Keratinocyte (primary cell): ENCODE data around the gene REV1. TPM values are rescaled to one million over a fixed set of nuclear protein-coding genes. Genes with fewer than 3 reads are reported as not detected.
"Not testable (repeated sequence)": the region's sequence is repeated elsewhere in the genome, so short reads cannot be mapped to it uniquely, and the experiment has no call there.

Experiments
- DNase-seq: peaks from one replicate; pipeline ENCODE4 v3.0.0-alpha.2; 2011; ENCODE audit warnings: low read depth, missing footprints, low spot score
- FAIRE-seq: peaks from 2 replicates; lab custom pipeline; 2011; peaks lifted over from hg19 to GRCh38; lab: Jason Lieb, UNC
- H2AFZ ChIP-seq: 2 replicates; pipeline ENCODE4 v1.6.0; 2012; ENCODE audit warnings: low read length, control low read depth, inconsistent platforms; ENCODE audit not compliant: control insufficient read depth
- H3K27ac ChIP-seq: 2 replicates; pipeline ENCODE4 v1.5.1; 2011; ENCODE audit warnings: low read length; ENCODE audit not compliant: control insufficient read depth, insufficient read depth
- H3K27me3 ChIP-seq: 3 replicates; pipeline ENCODE4 v1.6.0; 2011; ENCODE audit warnings: low read length; ENCODE audit not compliant: control insufficient read depth, insufficient read depth; ENCODE audit errors: extremely low read depth
- H3K36me3 ChIP-seq, 2 experiments: 2 replicates in 1 of 2; 3 replicates in 1 of 2; pipeline ENCODE4 v1.5.1; 2011; ENCODE audit warnings: low read length in 2 of 2, mild to moderate bottlenecking in 1 of 2; ENCODE audit not compliant: control insufficient read depth in 2 of 2, insufficient read depth in 2 of 2; ENCODE audit errors: extremely low read depth in 1 of 2
- H3K4me1 ChIP-seq: 3 replicates; pipeline ENCODE4 v1.5.1; 2011; ENCODE audit warnings: low read length; ENCODE audit not compliant: control insufficient read depth, insufficient read depth; ENCODE audit errors: extremely low read depth
- H3K4me2 ChIP-seq: 3 replicates; pipeline ENCODE4 v1.6.0; 2011; ENCODE audit warnings: low read depth, low read length; ENCODE audit not compliant: control insufficient read depth, insufficient read depth; ENCODE audit errors: extremely low read depth
- H3K4me3 ChIP-seq, 3 experiments: fragments of 200-600 bp in 1 of 3; sonication (generic) in 1 of 3; 2 replicates in 2 of 3; 3 replicates in 1 of 3; pipeline ENCODE4 v1.5.1; 2011 to 2016; ENCODE audit warnings: low read length in 3 of 3, mild to moderate bottlenecking in 3 of 3, control low read depth in 2 of 3, inconsistent platforms in 1 of 3, low read depth in 1 of 3, mixed read lengths in 1 of 3, mixed run types in 1 of 3, moderate library complexity in 1 of 3; ENCODE audit not compliant: control insufficient read depth in 2 of 3, insufficient read depth in 2 of 3; ENCODE audit errors: extremely low read depth in 1 of 3
- H3K79me2 ChIP-seq: 2 replicates; pipeline ENCODE4 v1.6.0; 2012; ENCODE audit warnings: low read length; ENCODE audit not compliant: control insufficient read depth, insufficient read depth
- H3K9ac ChIP-seq: 3 replicates; pipeline ENCODE4 v1.6.0; 2011; ENCODE audit warnings: low read length; ENCODE audit not compliant: control insufficient read depth, insufficient read depth; ENCODE audit errors: extremely low read depth
- H3K9me1 ChIP-seq: 3 replicates; pipeline ENCODE4 v1.6.0; 2011; ENCODE audit warnings: low read length; ENCODE audit not compliant: control insufficient read depth, insufficient read depth; ENCODE audit errors: extremely low read depth
- H3K9me3 ChIP-seq: 2 replicates; pipeline ENCODE4 v1.5.1; 2012; ENCODE audit warnings: low read depth, low read length; ENCODE audit not compliant: control insufficient read depth
- H4K20me1 ChIP-seq: 3 replicates; pipeline ENCODE4 v1.6.0; 2011; ENCODE audit warnings: low read length; ENCODE audit not compliant: control insufficient read depth, insufficient read depth; ENCODE audit errors: extremely low read depth
- EZH2 ChIP-seq: IDR thresholded peaks from one replicate; pipeline ENCODE4 v1.6.1; 2012; ENCODE audit warnings: inconsistent platforms, mild to moderate bottlenecking, low read length, moderate library complexity
- dilution Hi-C: fragments of 300-500 bp; cut with MboI; formaldehyde crosslinking; loops from one replicate; pipeline ENCODE4 v1.7.0; 2020; ENCODE audit warnings: low sequenced_read_pairs; ENCODE audit not compliant: extremely low pct_ligation_motif_present
- polyA plus RNA-seq, 5 experiments: library from polyadenylated mRNA; depleted of rRNA in 3 of 5; stranded (reverse) in 3 of 5; stranded (forward) in 1 of 5; unstranded in 1 of 5; fragments of >200 nt; gene quantifications; 1 replicate in 1 of 5; 2 replicates in 3 of 5; 3 replicates in 1 of 5; pipeline versions ENCODE4 v1.2.1 to v1.2.3, GENCODE V29; 2011 to 2012; ENCODE audit warnings: missing spikeins in 2 of 5, low read depth in 1 of 5, low replicate concordance in 1 of 5
- TF ChIP-seq, protein P1 (sequence below), 3 experiments: IDR thresholded peaks in 1 of 3; conservative IDR thresholded peaks in 1 of 3; optimal IDR thresholded peaks in 1 of 3; 2 replicates in 2 of 3; 3 replicates in 1 of 3; pipeline versions ENCODE3 to v1.5.1; 2011; ENCODE audit warnings: low read length in 3 of 3, mild to moderate bottlenecking in 3 of 3, moderate library complexity in 2 of 3, control low read depth in 1 of 3, inconsistent platforms in 1 of 3; ENCODE audit not compliant: insufficient read depth in 2 of 3; ENCODE audit errors: extremely low read depth in 1 of 3

Gene REV1
- polyA plus RNA-seq, 1 donor (not counting 4 experiments of a cell fraction or from before 2014, with no cell fraction given): 56.4 TPM

GRCh38 chr2:99373144-99373543 lies 116.7 kb downstream of the REV1 start:
- no peak for DNase-seq
- dilution Hi-C loops: no loop called here
- TF ChIP-seq, protein P1, sequence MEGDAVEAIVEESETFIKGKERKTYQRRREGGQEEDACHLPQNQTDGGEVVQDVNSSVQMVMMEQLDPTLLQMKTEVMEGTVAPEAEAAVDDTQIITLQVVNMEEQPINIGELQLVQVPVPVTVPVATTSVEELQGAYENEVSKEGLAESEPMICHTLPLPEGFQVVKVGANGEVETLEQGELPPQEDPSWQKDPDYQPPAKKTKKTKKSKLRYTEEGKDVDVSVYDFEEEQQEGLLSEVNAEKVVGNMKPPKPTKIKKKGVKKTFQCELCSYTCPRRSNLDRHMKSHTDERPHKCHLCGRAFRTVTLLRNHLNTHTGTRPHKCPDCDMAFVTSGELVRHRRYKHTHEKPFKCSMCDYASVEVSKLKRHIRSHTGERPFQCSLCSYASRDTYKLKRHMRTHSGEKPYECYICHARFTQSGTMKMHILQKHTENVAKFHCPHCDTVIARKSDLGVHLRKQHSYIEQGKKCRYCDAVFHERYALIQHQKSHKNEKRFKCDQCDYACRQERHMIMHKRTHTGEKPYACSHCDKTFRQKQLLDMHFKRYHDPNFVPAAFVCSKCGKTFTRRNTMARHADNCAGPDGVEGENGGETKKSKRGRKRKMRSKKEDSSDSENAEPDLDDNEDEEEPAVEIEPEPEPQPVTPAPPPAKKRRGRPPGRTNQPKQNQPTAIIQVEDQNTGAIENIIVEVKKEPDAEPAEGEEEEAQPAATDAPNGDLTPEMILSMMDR (optimal IDR thresholded peaks at IDR 0.05 in 1 of 3, IDR thresholded peaks at IDR 0.05 in 1 of 3, conservative IDR thresholded peaks at IDR 0.05 in 1 of 3; ENCODE audit: extremely low read depth in 1 of 3, insufficient read depth in 2 of 3, low read length in 3 of 3): no peak
- no peak for TF ChIP-seq EZH2
- Histone ChIP-seq H3K4me2 (no peak overlapping the region), H4K20me1 (no peaks in the 10 kb centered on the region), H3K4me1 (no peaks in the 10 kb centered on the region), H3K27me3 (no peaks in the 10 kb centered on the region), H3K9me1 (no peaks in the 10 kb centered on the region), H3K9ac (no peak overlapping the region), H3K4me3 (no peak overlapping the region), H3K9me3 (no peaks in the 10 kb centered on the region), H3K36me3 (peaks cover 12 to 23% of the 10 kb centered on the region in 2 experiments), H3K27ac (no peak overlapping the region), H2AFZ (no peak overlapping the region), H3K79me2 (no peaks in the 10 kb centered on the region)
- FAIRE-seq: no peak

- H4K20me1 ChIP-seq, H3K4me1 ChIP-seq, H3K4me3 ChIP-seq, H3K27me3 ChIP-seq, H3K79me2 ChIP-seq, H3K9me1 ChIP-seq, H3K9ac ChIP-seq, H3K9me3 ChIP-seq, dilution Hi-C loops, H3K4me2 ChIP-seq, H3K27ac ChIP-seq, FAIRE-seq, DNase-seq, H2AFZ ChIP-seq: not testable (repeated sequence)
- peaks cover 19 to 30% of the 10 kb centered on the region in 2 experiments for H3K36me3 ChIP-seq
These were observed 121.0 kb downstream of the REV1 start for GRCh38 chr2:99368854-99369253.

- Histone ChIP-seq H4K20me1 (no peaks in the 10 kb centered on the region), H3K4me3 (no peak overlapping the region), H3K79me2 (peaks cover 1% of the 10 kb centered on the region), H3K27ac (no peak overlapping the region), H3K36me3 (peaks cover 22 to 31% of the 10 kb centered on the region in 2 experiments), H2AFZ (no peak overlapping the region), H3K4me2 (no peak overlapping the region), H3K27me3 (no peaks in the 10 kb centered on the region), H3K9me3 (no peaks in the 10 kb centered on the region), H3K4me1 (no peaks in the 10 kb centered on the region), H3K9me1 (no peaks in the 10 kb centered on the region), H3K9ac (no peak overlapping the region)
- TF ChIP-seq EZH2: no peak
- TF ChIP-seq, protein P1 (optimal IDR thresholded peaks at IDR 0.05 in 1 of 3, IDR thresholded peaks at IDR 0.05 in 1 of 3, conservative IDR thresholded peaks at IDR 0.05 in 1 of 3; ENCODE audit: extremely low read depth in 1 of 3, insufficient read depth in 2 of 3, low read length in 3 of 3): no peak
- no peak for DNase-seq
- no peak for FAIRE-seq
- dilution Hi-C loops: no loop called here
These were observed 124.2 kb downstream of the REV1 start for GRCh38 chr2:99365661-99366060.
